HCT116 (cell line): ENCODE data around the gene CPEB1.

Experiments used
- EZH2 ChIP-seq: fragments of 200-600 bp; sonication (generic); IDR thresholded peaks from 2 replicates; pipeline ENCODE4 v1.6.1; 2017; ENCODE audit warnings: antibody characterized with exemption, mixed run types
- EZH2phosphoT487 ChIP-seq: fragments of 200-600 bp; IDR thresholded peaks from 2 replicates; pipeline ENCODE4 v1.6.1; 2018; ENCODE audit warnings: antibody characterized with exemption, borderline replicate concordance
- JUND ChIP-seq: IDR thresholded peaks from 2 replicates; pipeline ENCODE4 v1.6.1; 2012
- POLR2A ChIP-seq: IDR thresholded peaks from 2 replicates; pipeline ENCODE4 v1.7.0; 2011; ENCODE audit warnings: borderline replicate concordance; ENCODE audit not compliant: insufficient read depth, insufficient read length; ENCODE audit errors: extremely low read depth
- POLR2AphosphoS5 ChIP-seq: IDR thresholded peaks from 2 replicates; pipeline ENCODE4 v1.6.1; 2011; ENCODE audit warnings: mild to moderate bottlenecking, low read depth, low read length, moderate library complexity
- SIN3A ChIP-seq: IDR thresholded peaks from 2 replicates; pipeline ENCODE4 v1.6.1; 2012; ENCODE audit warnings: low read depth
- SP1 ChIP-seq: IDR thresholded peaks from 2 replicates; pipeline ENCODE4 v1.6.1; 2012; ENCODE audit warnings: low read depth
- YY1 ChIP-seq: IDR thresholded peaks from 2 replicates; pipeline ENCODE4 v1.6.1; 2011; ENCODE audit warnings: low read length, low read depth, moderate library complexity, mild to moderate bottlenecking; ENCODE audit not compliant: insufficient replicate concordance; ENCODE audit errors: extremely low read depth
- TF ChIP-seq, protein P1 (sequence below), 3 experiments: fragments of 200-600 bp in 1 of 3; sonication (generic) in 1 of 3; IDR thresholded peaks in 2 of 3; conservative IDR thresholded peaks in 1 of 3; 2 replicates each; pipeline ENCODE4 v1.5.1; 2012 to 2017; ENCODE audit warnings: low read depth in 2 of 3, low read length in 2 of 3, antibody characterized with exemption in 1 of 3, borderline replicate concordance in 1 of 3, control low read depth in 1 of 3, mild to moderate bottlenecking in 1 of 3, mixed read lengths in 1 of 3, mixed run types in 1 of 3, moderate library complexity in 1 of 3; ENCODE audit not compliant: insufficient read depth in 1 of 3
- TF ChIP-seq, protein P2 (sequence below): IDR thresholded peaks from 2 replicates; pipeline ENCODE4 v1.6.1; 2011; ENCODE audit warnings: mild to moderate bottlenecking, low read length, moderate library complexity; ENCODE audit not compliant: insufficient replicate concordance; ENCODE audit errors: extremely low read depth
- TF ChIP-seq, protein P3 (sequence below): IDR thresholded peaks from 2 replicates; pipeline ENCODE4 v1.6.1; 2012
- TF ChIP-seq, protein P4 (sequence below): IDR thresholded peaks from 2 replicates; pipeline ENCODE4 v1.6.1; 2012; ENCODE audit warnings: low read depth
- TF ChIP-seq, protein P5 (sequence below): IDR thresholded peaks from 2 replicates; pipeline ENCODE4 v1.6.1; 2012

- TF ChIP-seq, protein P1, sequence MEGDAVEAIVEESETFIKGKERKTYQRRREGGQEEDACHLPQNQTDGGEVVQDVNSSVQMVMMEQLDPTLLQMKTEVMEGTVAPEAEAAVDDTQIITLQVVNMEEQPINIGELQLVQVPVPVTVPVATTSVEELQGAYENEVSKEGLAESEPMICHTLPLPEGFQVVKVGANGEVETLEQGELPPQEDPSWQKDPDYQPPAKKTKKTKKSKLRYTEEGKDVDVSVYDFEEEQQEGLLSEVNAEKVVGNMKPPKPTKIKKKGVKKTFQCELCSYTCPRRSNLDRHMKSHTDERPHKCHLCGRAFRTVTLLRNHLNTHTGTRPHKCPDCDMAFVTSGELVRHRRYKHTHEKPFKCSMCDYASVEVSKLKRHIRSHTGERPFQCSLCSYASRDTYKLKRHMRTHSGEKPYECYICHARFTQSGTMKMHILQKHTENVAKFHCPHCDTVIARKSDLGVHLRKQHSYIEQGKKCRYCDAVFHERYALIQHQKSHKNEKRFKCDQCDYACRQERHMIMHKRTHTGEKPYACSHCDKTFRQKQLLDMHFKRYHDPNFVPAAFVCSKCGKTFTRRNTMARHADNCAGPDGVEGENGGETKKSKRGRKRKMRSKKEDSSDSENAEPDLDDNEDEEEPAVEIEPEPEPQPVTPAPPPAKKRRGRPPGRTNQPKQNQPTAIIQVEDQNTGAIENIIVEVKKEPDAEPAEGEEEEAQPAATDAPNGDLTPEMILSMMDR (IDR thresholded peaks at IDR 0.05 in 2 of 3, conservative IDR thresholded peaks at IDR 0.05 in 1 of 3; ENCODE audit: borderline replicate concordance in 1 of 3, insufficient read depth in 1 of 3, low read depth in 2 of 3, low read length in 2 of 3): no peak
- TF ChIP-seq POLR2A (no peak), EZH2 (no peak), YY1 (no peak), POLR2AphosphoS5 (no peak), JUND (no peak), SIN3A (no peak), EZH2phosphoT487 (no peak), SP1 (no peak)
- TF ChIP-seq, protein P2, sequence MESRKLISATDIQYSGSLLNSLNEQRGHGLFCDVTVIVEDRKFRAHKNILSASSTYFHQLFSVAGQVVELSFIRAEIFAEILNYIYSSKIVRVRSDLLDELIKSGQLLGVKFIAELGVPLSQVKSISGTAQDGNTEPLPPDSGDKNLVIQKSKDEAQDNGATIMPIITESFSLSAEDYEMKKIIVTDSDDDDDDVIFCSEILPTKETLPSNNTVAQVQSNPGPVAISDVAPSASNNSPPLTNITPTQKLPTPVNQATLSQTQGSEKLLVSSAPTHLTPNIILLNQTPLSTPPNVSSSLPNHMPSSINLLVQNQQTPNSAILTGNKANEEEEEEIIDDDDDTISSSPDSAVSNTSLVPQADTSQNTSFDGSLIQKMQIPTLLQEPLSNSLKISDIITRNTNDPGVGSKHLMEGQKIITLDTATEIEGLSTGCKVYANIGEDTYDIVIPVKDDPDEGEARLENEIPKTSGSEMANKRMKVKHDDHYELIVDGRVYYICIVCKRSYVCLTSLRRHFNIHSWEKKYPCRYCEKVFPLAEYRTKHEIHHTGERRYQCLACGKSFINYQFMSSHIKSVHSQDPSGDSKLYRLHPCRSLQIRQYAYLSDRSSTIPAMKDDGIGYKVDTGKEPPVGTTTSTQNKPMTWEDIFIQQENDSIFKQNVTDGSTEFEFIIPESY: no peak
- TF ChIP-seq, protein P3, sequence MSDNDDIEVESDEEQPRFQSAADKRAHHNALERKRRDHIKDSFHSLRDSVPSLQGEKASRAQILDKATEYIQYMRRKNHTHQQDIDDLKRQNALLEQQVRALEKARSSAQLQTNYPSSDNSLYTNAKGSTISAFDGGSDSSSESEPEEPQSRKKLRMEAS: no peak
- TF ChIP-seq, protein P4, sequence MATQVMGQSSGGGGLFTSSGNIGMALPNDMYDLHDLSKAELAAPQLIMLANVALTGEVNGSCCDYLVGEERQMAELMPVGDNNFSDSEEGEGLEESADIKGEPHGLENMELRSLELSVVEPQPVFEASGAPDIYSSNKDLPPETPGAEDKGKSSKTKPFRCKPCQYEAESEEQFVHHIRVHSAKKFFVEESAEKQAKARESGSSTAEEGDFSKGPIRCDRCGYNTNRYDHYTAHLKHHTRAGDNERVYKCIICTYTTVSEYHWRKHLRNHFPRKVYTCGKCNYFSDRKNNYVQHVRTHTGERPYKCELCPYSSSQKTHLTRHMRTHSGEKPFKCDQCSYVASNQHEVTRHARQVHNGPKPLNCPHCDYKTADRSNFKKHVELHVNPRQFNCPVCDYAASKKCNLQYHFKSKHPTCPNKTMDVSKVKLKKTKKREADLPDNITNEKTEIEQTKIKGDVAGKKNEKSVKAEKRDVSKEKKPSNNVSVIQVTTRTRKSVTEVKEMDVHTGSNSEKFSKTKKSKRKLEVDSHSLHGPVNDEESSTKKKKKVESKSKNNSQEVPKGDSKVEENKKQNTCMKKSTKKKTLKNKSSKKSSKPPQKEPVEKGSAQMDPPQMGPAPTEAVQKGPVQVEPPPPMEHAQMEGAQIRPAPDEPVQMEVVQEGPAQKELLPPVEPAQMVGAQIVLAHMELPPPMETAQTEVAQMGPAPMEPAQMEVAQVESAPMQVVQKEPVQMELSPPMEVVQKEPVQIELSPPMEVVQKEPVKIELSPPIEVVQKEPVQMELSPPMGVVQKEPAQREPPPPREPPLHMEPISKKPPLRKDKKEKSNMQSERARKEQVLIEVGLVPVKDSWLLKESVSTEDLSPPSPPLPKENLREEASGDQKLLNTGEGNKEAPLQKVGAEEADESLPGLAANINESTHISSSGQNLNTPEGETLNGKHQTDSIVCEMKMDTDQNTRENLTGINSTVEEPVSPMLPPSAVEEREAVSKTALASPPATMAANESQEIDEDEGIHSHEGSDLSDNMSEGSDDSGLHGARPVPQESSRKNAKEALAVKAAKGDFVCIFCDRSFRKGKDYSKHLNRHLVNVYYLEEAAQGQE: no peak
- TF ChIP-seq, protein P5, sequence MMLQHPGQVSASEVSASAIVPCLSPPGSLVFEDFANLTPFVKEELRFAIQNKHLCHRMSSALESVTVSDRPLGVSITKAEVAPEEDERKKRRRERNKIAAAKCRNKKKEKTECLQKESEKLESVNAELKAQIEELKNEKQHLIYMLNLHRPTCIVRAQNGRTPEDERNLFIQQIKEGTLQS: no peak
These were observed 47.3 kb downstream of the CPEB1 start for GRCh38 chr15:82599862-82600261.
